Endothelial cell of umbilical vein (primary cell): ENCODE results near the gene PGRMC2. TPM values are rescaled to one million over a fixed set of nuclear protein-coding genes. Genes with fewer than 3 reads are reported as not detected.

ENCODE experiments used
- BruUV-seq: library from RNA; stranded (reverse); fragments of 400-500 nt; replicated peaks from 2 replicates; lab custom pipeline; 2021; lab: Mats Ljungman, UMichigan
- CTCF ChIA-PET: fragments of 300-600, 350-600 bp; sonication (Branson Sonifier 250); formaldehyde crosslinking; loops from one replicate; lab custom pipeline; 2021; ENCODE audit warnings: antibody characterized with exemption, inconsistent platforms; lab: Charles Lee
- POLR2A ChIA-PET: fragments of 300-600, 350-600 bp; sonication (Branson Sonifier 250); formaldehyde crosslinking; loops from one replicate; lab custom pipeline; 2021; ENCODE audit warnings: antibody characterized with exemption, inconsistent platforms; lab: Charles Lee
- DNase-seq: peaks from one replicate; pipeline ENCODE4 v3.0.0-alpha.2; 2011; ENCODE audit warnings: low read depth, low spot score
- FAIRE-seq: peaks from 2 replicates; lab custom pipeline; 2011; peaks lifted over from hg19 to GRCh38; lab: Jason Lieb, UNC
- H2AFZ ChIP-seq: 2 replicates; pipeline ENCODE4 v1.6.0; 2012; ENCODE audit warnings: low read depth, low read length, control low read depth, inconsistent platforms
- H3K27ac ChIP-seq: 2 replicates; pipeline ENCODE4 v1.5.1; 2011; ENCODE audit warnings: low read depth, mild to moderate bottlenecking, control low read depth, low read length, moderate library complexity; ENCODE audit not compliant: insufficient read depth
- H3K27me3 ChIP-seq, 2 experiments: 2 replicates each; pipeline versions ENCODE4 v1.6.0 to v1.6.1; 2011; ENCODE audit warnings: low read length in 2 of 2, mixed read lengths in 1 of 2; ENCODE audit not compliant: control insufficient read depth in 2 of 2, insufficient read depth in 2 of 2
- H3K36me3 ChIP-seq, 2 experiments: 2 replicates in 1 of 2; 3 replicates in 1 of 2; pipeline ENCODE4 v1.5.1; 2011; ENCODE audit warnings: low read length in 2 of 2, mild to moderate bottlenecking in 1 of 2, moderate library complexity in 1 of 2; ENCODE audit not compliant: control insufficient read depth in 2 of 2, insufficient read depth in 2 of 2; ENCODE audit errors: extremely low read depth in 1 of 2
- H3K4me1 ChIP-seq: 3 replicates; pipeline ENCODE4 v1.5.1; 2011; ENCODE audit warnings: mild to moderate bottlenecking, low read length; ENCODE audit not compliant: control insufficient read depth, insufficient read depth; ENCODE audit errors: extremely low read depth
- H3K4me2 ChIP-seq: 2 replicates; pipeline ENCODE4 v1.6.1; 2011; ENCODE audit warnings: low read length, control low read depth, mixed read lengths; ENCODE audit not compliant: insufficient read depth
- H3K4me3 ChIP-seq, 3 experiments: fragments of 200-600 bp in 1 of 3; sonication (generic), shearing (Covaris generic) in 1 of 3; replicated peaks in 1 of 3; 2 replicates each; pipeline ENCODE4 v1.5.1; 2011 to 2016; ENCODE audit warnings: control low read depth in 3 of 3, low read length in 3 of 3, mild to moderate bottlenecking in 2 of 3, inconsistent platforms in 1 of 3, low read depth in 1 of 3, moderate library complexity in 1 of 3; ENCODE audit not compliant: insufficient read depth in 1 of 3
- H3K79me2 ChIP-seq: 2 replicates; pipeline ENCODE4 v1.6.0; 2012; ENCODE audit warnings: low read length, inconsistent platforms; ENCODE audit not compliant: control insufficient read depth, insufficient read depth
- H3K9ac ChIP-seq: replicated peaks from 2 replicates; pipeline ENCODE3; 2011; ENCODE audit warnings: low read length, control low read depth; ENCODE audit not compliant: insufficient read depth; ENCODE audit errors: extremely low read depth
- H3K9me1 ChIP-seq: replicated peaks from 3 replicates; pipeline ENCODE4 v1.6.0; 2011; ENCODE audit warnings: mild to moderate bottlenecking, low read length; ENCODE audit not compliant: control insufficient read depth, insufficient read depth; ENCODE audit errors: extremely low read depth
- H3K9me3 ChIP-seq: replicated peaks from 2 replicates; pipeline ENCODE4 v1.5.1; 2012; ENCODE audit warnings: low read length, inconsistent platforms; ENCODE audit not compliant: control insufficient read depth, insufficient read depth
- H4K20me1 ChIP-seq: replicated peaks from 2 replicates; pipeline ENCODE3; 2011; ENCODE audit warnings: mild to moderate bottlenecking, low read length; ENCODE audit not compliant: control insufficient read depth, insufficient read depth; ENCODE audit errors: extremely low read depth
- CTCF ChIP-seq, 2 donors: IDR thresholded peaks; 1 replicate in 1 of 2; 2 replicates in 1 of 2; pipeline ENCODE4 v1.5.1; 2011; ENCODE audit warnings: low read length in 2 of 2, mild to moderate bottlenecking in 2 of 2, moderate library complexity in 2 of 2, control low read depth in 1 of 2, inconsistent platforms in 1 of 2, low read depth in 1 of 2; ENCODE audit not compliant: insufficient read depth in 1 of 2; ENCODE audit errors: extremely low read depth in 1 of 2
- EZH2 ChIP-seq: IDR thresholded peaks from 2 replicates; pipeline ENCODE4 v1.6.1; 2012; ENCODE audit warnings: borderline replicate concordance, low read depth, mild to moderate bottlenecking, moderate library complexity, low read length, inconsistent platforms; ENCODE audit not compliant: severe bottlenecking
- FOS ChIP-seq: IDR thresholded peaks from 2 replicates; pipeline ENCODE4 v1.6.1; 2011; ENCODE audit warnings: mild to moderate bottlenecking, low read length, moderate library complexity, borderline replicate concordance; ENCODE audit not compliant: insufficient read depth
- GATA2 ChIP-seq: IDR thresholded peaks from 2 replicates; pipeline ENCODE4 v1.7.0; 2011; ENCODE audit warnings: low read depth, mild to moderate bottlenecking, moderate library complexity, mixed read lengths, low read length; ENCODE audit not compliant: insufficient read length, insufficient read depth
- JUN ChIP-seq: IDR thresholded peaks from 2 replicates; pipeline ENCODE4 v1.6.1; 2011; ENCODE audit warnings: borderline replicate concordance, low read depth; ENCODE audit not compliant: insufficient read length, insufficient read depth
- MAX ChIP-seq: IDR thresholded peaks from 2 replicates; pipeline ENCODE4 v1.6.1; 2011; ENCODE audit not compliant: insufficient read depth, insufficient read length
- MYC ChIP-seq: IDR thresholded peaks from one replicate; pipeline ENCODE4 v1.6.1; 2011; ENCODE audit warnings: mild to moderate bottlenecking, low read depth, low read length
- POLR2A ChIP-seq: IDR thresholded peaks from 2 replicates; pipeline ENCODE4 v1.6.1; 2012; ENCODE audit warnings: low read depth, mild to moderate bottlenecking, control low read depth, low read length
- POLR2AphosphoS5 ChIP-seq: IDR thresholded peaks from 2 replicates; pipeline ENCODE4 v1.6.1; 2012; ENCODE audit warnings: low read depth, mild to moderate bottlenecking, control low read depth, low read length, moderate library complexity; ENCODE audit not compliant: insufficient read depth
- dilution Hi-C: fragments of 300-500 bp; cut with MboI; formaldehyde crosslinking; loops from one replicate; pipeline ENCODE4 v1.15.0; 2019; ENCODE audit warnings: low sequenced_read_pairs; ENCODE audit not compliant: extremely low pct_ligation_motif_present
- intact Hi-C: fragments of 100-400 bp; cut with micrococcal nuclease; formaldehyde crosslinking; loops from one replicate; pipeline ENCODE4 v1.10.0; 2022
- polyA plus RNA-seq, 4 experiments: library from polyadenylated mRNA; depleted of rRNA in 3 of 4; stranded (reverse) in 3 of 4; unstranded in 1 of 4; fragments of >200 nt; gene quantifications; 2 replicates each; pipeline versions ENCODE4 v1.2.1 to v1.2.3, GENCODE V29; 2011 to 2012; ENCODE audit warnings: missing spikeins in 1 of 4
- total RNA-seq: library from RNA; stranded (reverse); gene quantifications from 2 replicates; pipeline ENCODE4 v1.2.3, GENCODE V29; 2021

The PGRMC2 gene
- total and polyA plus RNA-seq, 2 donors (not counting 3 experiments of a cell fraction or from before 2014, with no cell fraction given), result 10.1 to 63.4 TPM

- Histone ChIP-seq H3K36me3 (no peaks in the 10 kb centered on the region), H4K20me1 (no peaks in the 10 kb centered on the region), H3K27me3 (no peaks in the 10 kb centered on the region), H3K27ac (no peak overlapping the region), H3K79me2 (no peaks in the 10 kb centered on the region), H3K9me3 (no peaks in the 10 kb centered on the region), H3K9me1 (no peaks in the 10 kb centered on the region), H2AFZ (no peak overlapping the region), H3K4me2 (no peak overlapping the region), H3K9ac (no peak overlapping the region), H3K4me1 (no peaks in the 10 kb centered on the region), H3K4me3 (no peak overlapping the region)
- intact Hi-C loops, result no loop called here
- ChIA-PET POLR2A (no interaction called here), CTCF (no interaction called here)
- dilution Hi-C loops, result no loop called here
- no peak for TF ChIP-seq CTCF (IDR thresholded peaks at IDR 0.05; ENCODE audit: extremely low read depth in 1 of 2, insufficient read depth in 1 of 2, low read depth in 1 of 2, low read length in 2 of 2)
- TF ChIP-seq JUN, result no peak
- TF ChIP-seq FOS, result no peak
- TF ChIP-seq EZH2, result no peak
- no peak for TF ChIP-seq MAX
- TF ChIP-seq POLR2AphosphoS5, result no peak
- TF ChIP-seq POLR2A, result no peak
- TF ChIP-seq GATA2, result no peak
- no peak for TF ChIP-seq MYC
- no TSS peak for BruUV-seq
- DNase-seq (no peak), FAIRE-seq (no peak)
Observed at GRCh38 chr4:128309585-128309984, 22.0 kb upstream of the PGRMC2 start.
